Vagina (tissue), 2 donors: ENCODE measurements around the gene CD74. TPM values are rescaled to one million over a fixed set of nuclear protein-coding genes. Genes with fewer than 3 reads are reported as not detected.

Experiments used
- DNase-seq, 2 donors: peaks; one replicate each; pipeline ENCODE4 v3.0.0-alpha.2; 2017; ENCODE audit errors: extremely low spot score in 2 of 2
- H3K27ac ChIP-seq: fragments of 200-600 bp; sonication (generic); one replicate; pipeline ENCODE4 v1.5.1; 2019
- H3K27me3 ChIP-seq: fragments of 200-600 bp; sonication (generic); one replicate; pipeline ENCODE4 v1.5.1; 2019
- H3K36me3 ChIP-seq, 2 donors: fragments of 200-600 bp; sonication (generic); one replicate each; pipeline ENCODE4 v1.5.1; 2017 to 2019
- H3K4me1 ChIP-seq: fragments of 200-600 bp; sonication (generic); one replicate; pipeline ENCODE4 v1.5.1; 2019
- H3K4me3 ChIP-seq, 2 donors: fragments of 200-600 bp; sonication (generic); 1 replicate in 1 of 2; 2 replicates in 1 of 2; pipeline ENCODE4 v1.5.1; 2016 to 2019
- H3K9me3 ChIP-seq: fragments of 200-600 bp; sonication (generic); one replicate; pipeline ENCODE4 v1.5.1; 2019
- POLR2A ChIP-seq, 2 donors: fragments of 450-650 bp; IDR thresholded peaks; one replicate each; pipeline ENCODE4 v1.6.1; 2017; ENCODE audit warnings: antibody characterized with exemption in 2 of 2, mild to moderate bottlenecking in 2 of 2, moderate library complexity in 2 of 2
- POLR2AphosphoS5 ChIP-seq, 2 donors: sonication (generic); formaldehyde crosslinking; IDR thresholded peaks; one replicate each; pipeline ENCODE4 v1.9.0; 2017; ENCODE audit warnings: antibody characterized with exemption in 2 of 2, mild to moderate bottlenecking in 2 of 2, low read depth in 1 of 2; ENCODE audit not compliant: insufficient read depth in 1 of 2
- intact Hi-C: fragments of 100-400 bp; cut with DNase I; formaldehyde crosslinking; loops from one replicate; pipeline ENCODE4 v1.15.1; 2023
- total RNA-seq: library from RNA; depleted of rRNA; stranded (reverse); fragments of >200 nt; gene quantifications from one replicate; pipeline ENCODE4 v1.2.3, GENCODE V29; 2016
- TF ChIP-seq, protein P1 (sequence below), 3 experiments: fragments of 450-650 bp in 2 of 3; fragments of 200-600 bp in 1 of 3; sonication (generic) in 1 of 3; IDR thresholded peaks; one replicate each; pipeline ENCODE4 v1.5.1; 2017 to 2019; ENCODE audit warnings: antibody characterized with exemption in 3 of 3, mild to moderate bottlenecking in 2 of 3, moderate library complexity in 2 of 3

CD74 gene
- total RNA-seq, 1 donor from 2014 or later, result 530 TPM

DNA sequence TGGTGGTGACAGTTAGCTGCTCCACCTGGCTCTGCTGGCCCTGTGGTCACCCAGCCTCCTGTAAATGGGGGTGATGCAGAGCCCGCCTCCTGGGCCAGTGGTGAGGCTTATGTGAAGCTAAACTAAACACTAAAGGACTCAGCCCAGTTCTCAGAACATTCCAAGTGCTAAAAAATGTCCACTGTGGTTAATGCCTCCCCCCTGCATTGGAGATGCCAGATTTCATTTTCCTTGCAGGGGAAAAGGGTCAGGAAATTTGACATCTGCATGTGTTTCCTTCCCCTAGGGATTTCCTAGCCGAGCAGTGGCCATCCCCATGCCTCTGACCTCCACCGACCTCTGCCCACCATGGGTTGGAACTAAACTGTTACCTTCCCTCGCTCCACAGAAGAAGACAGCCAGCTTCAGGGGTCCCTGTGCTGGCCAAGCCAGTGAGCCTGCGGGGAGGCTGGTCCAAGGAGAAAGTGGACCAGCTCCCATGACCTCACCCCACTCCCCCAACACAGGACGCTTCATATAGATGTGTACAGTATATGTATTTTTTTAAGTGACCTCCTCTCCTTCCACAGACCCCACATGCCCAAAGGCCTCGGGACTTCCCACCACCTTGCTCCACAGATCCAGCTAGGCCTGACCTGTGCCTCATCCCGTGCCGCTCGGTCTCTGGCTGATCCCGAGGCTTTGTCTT is 13.0 kb downstream of the CD74 start:
- no peak for DNase-seq
- TF ChIP-seq POLR2A (IDR thresholded peaks at IDR 0.05) (no peak), POLR2AphosphoS5 (IDR thresholded peaks at IDR 0.05; ENCODE audit: insufficient read depth in 1 of 2, low read depth in 1 of 2) (no peak)
- TF ChIP-seq, protein P1, sequence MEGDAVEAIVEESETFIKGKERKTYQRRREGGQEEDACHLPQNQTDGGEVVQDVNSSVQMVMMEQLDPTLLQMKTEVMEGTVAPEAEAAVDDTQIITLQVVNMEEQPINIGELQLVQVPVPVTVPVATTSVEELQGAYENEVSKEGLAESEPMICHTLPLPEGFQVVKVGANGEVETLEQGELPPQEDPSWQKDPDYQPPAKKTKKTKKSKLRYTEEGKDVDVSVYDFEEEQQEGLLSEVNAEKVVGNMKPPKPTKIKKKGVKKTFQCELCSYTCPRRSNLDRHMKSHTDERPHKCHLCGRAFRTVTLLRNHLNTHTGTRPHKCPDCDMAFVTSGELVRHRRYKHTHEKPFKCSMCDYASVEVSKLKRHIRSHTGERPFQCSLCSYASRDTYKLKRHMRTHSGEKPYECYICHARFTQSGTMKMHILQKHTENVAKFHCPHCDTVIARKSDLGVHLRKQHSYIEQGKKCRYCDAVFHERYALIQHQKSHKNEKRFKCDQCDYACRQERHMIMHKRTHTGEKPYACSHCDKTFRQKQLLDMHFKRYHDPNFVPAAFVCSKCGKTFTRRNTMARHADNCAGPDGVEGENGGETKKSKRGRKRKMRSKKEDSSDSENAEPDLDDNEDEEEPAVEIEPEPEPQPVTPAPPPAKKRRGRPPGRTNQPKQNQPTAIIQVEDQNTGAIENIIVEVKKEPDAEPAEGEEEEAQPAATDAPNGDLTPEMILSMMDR (IDR thresholded peaks at IDR 0.05), result no peak
- no peak overlapping the region for H3K27ac ChIP-seq
- intact Hi-C loops, result no loop called here
- H3K27me3 ChIP-seq, result no peaks in the 10 kb centered on the region
- H3K4me1 ChIP-seq, result no peaks in the 10 kb centered on the region
- H3K4me3 ChIP-seq, result no peak overlapping the region
- peaks cover 0 to 32% of the 10 kb centered on the region in 2 donors for H3K36me3 ChIP-seq
- H3K9me3 ChIP-seq, result no peaks in the 10 kb centered on the region

DNA sequence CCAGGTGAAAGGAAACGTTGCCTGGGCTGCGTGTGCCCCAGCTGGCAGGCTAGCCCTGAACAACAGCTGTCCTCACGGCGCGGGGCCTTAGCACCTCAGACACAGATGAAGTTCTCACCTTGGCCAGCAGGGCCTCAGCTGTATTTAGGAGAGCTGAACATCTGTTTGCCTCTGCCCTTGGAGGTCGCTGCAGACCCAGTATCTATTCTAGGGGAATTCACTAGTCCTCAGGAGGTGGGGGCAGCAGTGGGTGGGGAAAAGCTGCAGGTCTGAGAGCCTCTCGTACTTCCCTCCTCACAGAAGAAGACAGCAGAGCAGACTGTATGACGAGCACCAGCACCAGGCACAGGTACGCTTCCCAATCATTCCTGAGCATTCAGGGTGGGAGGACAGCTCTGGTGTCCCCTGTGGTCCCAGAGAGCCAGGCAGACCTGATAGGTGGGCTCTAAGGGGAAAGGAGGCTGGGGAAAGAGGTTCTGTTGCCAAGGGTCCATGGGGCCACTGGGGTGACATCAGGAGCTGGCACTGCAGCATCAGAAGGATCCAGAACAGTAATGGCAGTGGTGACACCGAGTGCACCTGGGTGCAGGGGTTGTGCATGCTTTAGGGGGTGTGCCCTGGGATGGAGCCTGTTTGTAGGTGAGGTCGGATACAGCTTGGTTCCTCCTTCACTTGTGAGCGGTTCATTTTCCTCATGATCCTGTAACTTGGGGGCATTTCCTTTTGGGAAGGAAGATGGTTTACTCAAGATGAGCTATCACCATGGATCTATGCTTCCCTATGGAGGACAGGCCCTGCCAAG is 13.8 kb downstream of the CD74 start:
- TF ChIP-seq, protein P1 (IDR thresholded peaks at IDR 0.05), result no peak
- TF ChIP-seq POLR2AphosphoS5 (IDR thresholded peaks at IDR 0.05; ENCODE audit: insufficient read depth in 1 of 2, low read depth in 1 of 2) (no peak), POLR2A (IDR thresholded peaks at IDR 0.05) (no peak)
- Histone ChIP-seq H3K4me3 (no peak overlapping the region), H3K27me3 (no peaks in the 10 kb centered on the region), H3K36me3 (peaks cover 0 to 38% of the 10 kb centered on the region in 2 donors), H3K4me1 (no peaks in the 10 kb centered on the region), H3K9me3 (no peaks in the 10 kb centered on the region), H3K27ac (no peak overlapping the region)
- intact Hi-C loops, result no loop called here
- DNase-seq, result no peak

DNA sequence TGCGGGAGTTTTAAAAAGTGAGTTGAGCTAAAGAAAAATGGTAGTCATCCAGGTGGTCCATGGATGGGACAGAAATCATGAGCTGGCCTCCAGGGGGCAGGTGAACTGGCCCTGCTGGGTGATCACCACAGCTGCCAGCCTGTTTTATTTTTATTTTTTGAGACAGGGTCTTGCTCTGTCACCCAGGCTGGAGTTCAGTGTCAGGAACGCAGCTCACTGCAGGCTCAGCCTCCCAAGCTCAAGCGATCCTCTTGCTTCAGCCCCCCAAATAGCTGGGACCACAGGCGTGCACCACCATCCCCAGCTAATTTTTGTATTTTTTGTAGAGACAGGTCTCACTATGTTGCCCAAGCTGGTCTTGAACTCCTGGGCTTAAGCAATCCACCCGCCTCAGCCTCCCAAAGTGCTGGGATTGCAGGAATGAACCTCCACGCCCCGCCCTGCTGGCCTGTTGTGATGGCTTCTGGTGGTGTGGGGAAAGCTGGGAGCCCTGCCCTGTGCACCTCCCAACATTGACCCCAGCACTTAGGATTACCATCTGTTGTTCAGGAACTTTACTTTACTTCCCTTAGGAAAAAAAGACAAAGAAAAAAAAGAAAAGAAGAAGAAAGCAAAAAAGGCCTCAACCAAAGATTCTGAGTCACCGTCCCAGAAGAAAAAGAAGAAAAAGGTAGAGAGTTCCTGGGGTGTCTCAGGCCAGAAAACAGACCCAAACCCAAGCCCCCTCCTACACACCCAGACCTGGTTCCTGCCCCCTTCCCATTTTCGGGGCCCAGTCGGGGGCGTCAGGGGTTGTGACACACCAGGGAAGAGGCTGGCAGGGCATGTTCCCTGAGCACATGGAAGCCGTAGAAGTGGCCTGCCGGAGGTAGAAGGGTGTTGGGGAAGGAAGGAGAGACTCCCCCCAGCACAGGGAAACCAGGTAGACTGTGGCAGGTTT is 14.7 kb downstream of the CD74 start:
- H3K4me1 ChIP-seq, result no peaks in the 10 kb centered on the region
- H3K9me3 ChIP-seq, result no peaks in the 10 kb centered on the region
- TF ChIP-seq POLR2AphosphoS5 (IDR thresholded peaks at IDR 0.05; ENCODE audit: insufficient read depth in 1 of 2, low read depth in 1 of 2) (no peak), POLR2A (IDR thresholded peaks at IDR 0.05) (no peak)
- TF ChIP-seq, protein P1 (IDR thresholded peaks at IDR 0.05), result no peak
- intact Hi-C loops, result no loop called here
- no peaks in the 10 kb centered on the region for H3K27me3 ChIP-seq
- DNase-seq, result no peak
- H3K27ac ChIP-seq, result no peak overlapping the region
- peaks cover 0 to 46% of the 10 kb centered on the region in 2 donors for H3K36me3 ChIP-seq
- H3K4me3 ChIP-seq, result no peak overlapping the region

DNA sequence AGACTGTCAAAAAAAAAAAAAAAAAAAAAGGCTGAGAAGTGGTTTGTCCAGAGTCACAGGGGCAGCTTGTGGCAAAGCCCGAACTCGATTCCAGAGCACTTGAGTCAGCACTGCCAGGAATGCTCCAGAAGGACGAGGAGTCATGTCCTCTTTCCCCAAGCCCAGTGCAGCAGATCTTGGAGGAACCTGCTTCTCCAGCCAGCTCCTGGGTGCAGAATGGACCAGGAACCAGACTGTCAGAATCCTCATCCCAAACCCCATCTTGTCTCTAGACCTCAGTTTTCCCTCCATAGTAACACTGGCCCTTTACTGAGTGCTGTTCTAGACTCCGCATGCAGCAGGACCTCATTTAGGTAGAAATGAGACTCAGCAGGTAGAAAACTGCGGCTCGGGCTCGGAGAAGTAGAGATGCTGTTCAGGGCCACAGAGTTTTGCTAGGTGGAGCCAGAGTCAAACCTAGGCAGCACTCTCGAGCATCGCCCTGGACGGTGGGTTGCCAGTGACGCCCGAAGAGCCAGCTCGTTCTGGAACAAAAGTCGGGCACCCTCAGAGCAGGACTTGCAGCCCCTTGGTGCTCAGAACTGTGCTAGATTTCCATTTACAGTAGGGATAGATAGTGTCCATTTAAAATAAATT is 15.4 kb downstream of the CD74 start:
- Histone ChIP-seq H3K4me3 (no peak overlapping the region), H3K27me3 (no peaks in the 10 kb centered on the region), H3K27ac (no peak overlapping the region), H3K9me3 (no peaks in the 10 kb centered on the region), H3K36me3 (peaks cover 0 to 54% of the 10 kb centered on the region in 2 donors), H3K4me1 (no peaks in the 10 kb centered on the region)
- no peak for DNase-seq
- intact Hi-C loops, result no loop called here
- TF ChIP-seq POLR2A (IDR thresholded peaks at IDR 0.05) (no peak), POLR2AphosphoS5 (IDR thresholded peaks at IDR 0.05; ENCODE audit: insufficient read depth in 1 of 2, low read depth in 1 of 2) (no peak)

DNA sequence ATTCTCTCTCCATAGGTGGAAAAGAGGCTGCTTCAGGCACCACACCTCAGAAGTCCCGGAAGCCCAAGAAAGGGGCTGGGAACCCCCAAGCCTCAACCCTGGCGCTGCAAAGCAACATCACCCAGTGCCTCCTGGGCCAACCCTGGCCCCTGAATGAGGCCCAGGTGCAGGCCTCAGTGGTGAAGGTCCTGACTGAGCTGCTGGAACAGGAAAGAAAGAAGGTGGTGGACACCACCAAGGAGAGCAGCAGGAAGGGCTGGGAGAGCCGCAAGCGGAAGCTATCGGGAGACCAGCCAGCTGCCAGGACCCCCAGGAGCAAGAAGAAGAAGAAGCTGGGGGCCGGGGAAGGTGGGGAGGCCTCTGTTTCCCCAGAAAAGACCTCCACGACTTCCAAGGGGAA is 16.4 kb downstream of the CD74 start:
- H3K4me3 ChIP-seq, result no peak overlapping the region
- peaks cover 0 to 63% of the 10 kb centered on the region in 2 donors for H3K36me3 ChIP-seq
- TF ChIP-seq POLR2AphosphoS5 (IDR thresholded peaks at IDR 0.05; ENCODE audit: insufficient read depth in 1 of 2, low read depth in 1 of 2), result no peak
- TF ChIP-seq, protein P1 (IDR thresholded peaks at IDR 0.05), result no peak
- no peak for TF ChIP-seq POLR2A (IDR thresholded peaks at IDR 0.05)
- H3K27ac ChIP-seq, result no peak overlapping the region
- DNase-seq, result no peak
- H3K4me1 ChIP-seq, result no peaks in the 10 kb centered on the region
- no peaks in the 10 kb centered on the region for H3K9me3 ChIP-seq
- no peaks in the 10 kb centered on the region for H3K27me3 ChIP-seq
- intact Hi-C loops, result no loop called here
